ENCODE data around the gene NAP1L4. TPM values are rescaled to one million over a fixed set of nuclear protein-coding genes. Genes with fewer than 3 reads are reported as not detected.

Gene NAP1L4
- total and polyA plus RNA-seq, 2 of the 8 experiments (the other 6 are each of a cell fraction or from before 2014, with no cell fraction given) = 75.8 to 194 TPM

DNA sequence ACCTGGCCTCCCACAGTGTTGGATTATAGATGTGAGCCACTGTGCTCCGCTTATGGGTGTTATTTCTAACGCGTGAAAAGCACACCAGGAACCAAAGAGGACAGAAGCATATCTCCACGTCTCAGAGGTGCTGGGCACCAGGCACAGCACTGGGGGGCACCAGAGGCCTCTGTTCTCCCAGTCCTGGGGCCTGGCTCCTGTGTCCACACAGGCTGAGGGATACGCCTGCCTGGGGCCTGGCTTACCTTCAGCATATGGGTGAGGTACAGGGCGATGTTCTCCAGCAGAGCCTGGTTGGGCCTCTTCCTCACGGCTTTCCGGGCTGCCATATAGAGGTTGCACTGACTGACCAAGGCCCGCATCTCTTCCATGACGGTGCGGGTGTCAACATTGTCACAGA, 24.7 kb upstream of the NAP1L4 start:
- Histone ChIP-seq H2BK15ac (ENCODE audit: low read length) (no peak overlapping the region), H3K14ac (ENCODE audit: insufficient read length) (no peak overlapping the region), H3K4ac (replicated peaks; ENCODE audit: insufficient read length, low read depth, low read length) (no peak overlapping the region), H3K56ac (replicated peaks; ENCODE audit: insufficient read length, low read depth, low read length) (no peak overlapping the region), H2BK12ac (ENCODE audit: low read depth, low read length) (no peak overlapping the region), H3K23ac (ENCODE audit: insufficient read length) (no peak overlapping the region), H4K91ac (replicated peaks; ENCODE audit: insufficient read length, low read length) (no peak overlapping the region), H4K20me1 (replicated peaks in 1 of 2; ENCODE audit: control insufficient read depth in 1 of 2, insufficient read depth in 2 of 2, low read length in 2 of 2) (peaks cover 2 to 17% of the 10 kb centered on the region in 2 experiments), H3K4me1 (replicated peaks in 1 of 4; ENCODE audit: control insufficient read depth in 3 of 4, insufficient read depth in 4 of 4, low read length in 3 of 4) (no peaks in the 10 kb centered on the region), H2BK120ac (replicated peaks; ENCODE audit: low read depth, low read length) (no peak overlapping the region), H3K4me2 (ENCODE audit: insufficient read depth in 1 of 2, low read depth in 2 of 2, low read length in 2 of 2) (no peak overlapping the region), H3K9ac (replicated peaks in 1 of 4; ENCODE audit: extremely low read depth in 1 of 4, low read depth in 3 of 4, low read length in 3 of 4) (no peak overlapping the region), H3K36me3 (ENCODE audit: control insufficient read depth in 2 of 4, insufficient read depth in 4 of 4, low read length in 3 of 4) (peaks cover 36 to 66% (median 54%) of the 10 kb centered on the region in 4 experiments), H3K27ac (ENCODE audit: low read depth, low read length) (no peak overlapping the region), H3K27me3 (replicated peaks in 1 of 4; ENCODE audit: control insufficient read depth in 3 of 4, extremely low read depth in 1 of 4, insufficient read depth in 3 of 4, low read length in 3 of 4) (no peaks in the 10 kb centered on the region), H3K23me2 (ENCODE audit: low read depth, low read length) (no peaks in the 10 kb centered on the region), H2AFZ (ENCODE audit: low read length) (no peak overlapping the region), H4K5ac (ENCODE audit: insufficient read length, low read depth, low read length) (no peak overlapping the region), H3K9me3 (ENCODE audit: insufficient read depth in 2 of 2, low read depth in 1 of 2, low read length in 1 of 2) (no peaks in the 10 kb centered on the region), H3K4me3 (ENCODE audit: extremely low read depth in 1 of 4, insufficient read depth in 2 of 4, low read depth in 3 of 4, low read length in 4 of 4) (no peak overlapping the region), H3K79me2 (ENCODE audit: control insufficient read depth in 1 of 2, insufficient read depth in 2 of 2, low read length in 2 of 2) (no peaks in the 10 kb centered on the region), H4K8ac (ENCODE audit: extremely low read depth, insufficient read depth, low read length) (no peak overlapping the region), H2BK5ac (ENCODE audit: low read depth, low read length) (no peak overlapping the region), H3K79me1 (ENCODE audit: low read depth, low read length) (no peaks in the 10 kb centered on the region), H3K18ac (ENCODE audit: extremely low read depth, low read length) (no peak overlapping the region), H2AK5ac (ENCODE audit: low read depth, low read length) (no peak overlapping the region), H2BK20ac (ENCODE audit: low read length) (no peak overlapping the region)
- CTCF ChIA-PET (ENCODE audit: partially characterized antibody) = interaction anchor here (1.1 to 3.3 kb wide), 5 partner anchors 10 to 63 kb away, joined by 3 to 13 read pairs (median 7); no protein-coding TSS in a partner anchor
- TF ChIP-seq EGR1 (IDR thresholded peaks at IDR 0.05; ENCODE audit: borderline replicate concordance, low read depth, low read length) = no peak
- TF ChIP-seq, protein P1, sequence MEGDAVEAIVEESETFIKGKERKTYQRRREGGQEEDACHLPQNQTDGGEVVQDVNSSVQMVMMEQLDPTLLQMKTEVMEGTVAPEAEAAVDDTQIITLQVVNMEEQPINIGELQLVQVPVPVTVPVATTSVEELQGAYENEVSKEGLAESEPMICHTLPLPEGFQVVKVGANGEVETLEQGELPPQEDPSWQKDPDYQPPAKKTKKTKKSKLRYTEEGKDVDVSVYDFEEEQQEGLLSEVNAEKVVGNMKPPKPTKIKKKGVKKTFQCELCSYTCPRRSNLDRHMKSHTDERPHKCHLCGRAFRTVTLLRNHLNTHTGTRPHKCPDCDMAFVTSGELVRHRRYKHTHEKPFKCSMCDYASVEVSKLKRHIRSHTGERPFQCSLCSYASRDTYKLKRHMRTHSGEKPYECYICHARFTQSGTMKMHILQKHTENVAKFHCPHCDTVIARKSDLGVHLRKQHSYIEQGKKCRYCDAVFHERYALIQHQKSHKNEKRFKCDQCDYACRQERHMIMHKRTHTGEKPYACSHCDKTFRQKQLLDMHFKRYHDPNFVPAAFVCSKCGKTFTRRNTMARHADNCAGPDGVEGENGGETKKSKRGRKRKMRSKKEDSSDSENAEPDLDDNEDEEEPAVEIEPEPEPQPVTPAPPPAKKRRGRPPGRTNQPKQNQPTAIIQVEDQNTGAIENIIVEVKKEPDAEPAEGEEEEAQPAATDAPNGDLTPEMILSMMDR (IDR thresholded peaks at IDR 0.05; ENCODE audit: control extremely low read depth in 1 of 3, insufficient read depth in 1 of 3, low read depth in 1 of 3, low read length in 3 of 3) = peak in 1 of 3 experiments; percentile 6; a peak in 1 of 4 replicates
- DNase-seq (ENCODE audit: low read depth in 1 of 2, low spot score in 2 of 2) (no peak), FAIRE-seq (no peak)
- 93% methylated on average over 11 of the region's 11 CpGs; no CpG with 5 or more reads in 1 of the 2 experiments for WGBS, 2 experiments (ENCODE audit: extremely low coverage in 1 of 2, insufficient coverage in 1 of 2, insufficient read length in 1 of 2, insufficient replicate concordance in 2 of 2, low coverage in 1 of 2, low lambda C conversion rate in 2 of 2, missing lambda C conversion rate in 1 of 2)
- POLR2A ChIA-PET (ENCODE audit: partially characterized antibody) = interaction anchor here (0.8 to 0.9 kb wide), 2 partner anchors 10 to 38 kb away, joined by 3 to 5 read pairs; no protein-coding TSS in a partner anchor

Measured in H1 (cell line).